Hepatocyte (in vitro differentiated cells): Measurements from ENCODE around the gene EIF4E1B. TPM values are rescaled to one million over a fixed set of nuclear protein-coding genes. Genes with fewer than 3 reads are reported as not detected.

Experiments
- DNase-seq: peaks from one replicate; pipeline ENCODE4 v3.0.0-alpha.2; 2016; ENCODE audit warnings: low spot score
- H2AFZ ChIP-seq: fragments of 200-600 bp; sonication (generic); 2 replicates; pipeline ENCODE4 v1.6.0; 2016; ENCODE audit warnings: antibody characterized with exemption, mild to moderate bottlenecking
- H3K27ac ChIP-seq: fragments of 200-600 bp; sonication (generic); 2 replicates; pipeline ENCODE4 v1.5.1; 2016; ENCODE audit warnings: mild to moderate bottlenecking
- H3K27me3 ChIP-seq: fragments of 200-600 bp; sonication (generic); 2 replicates; pipeline ENCODE4 v1.6.1; 2016
- H3K36me3 ChIP-seq: fragments of 200-600 bp; sonication (generic); replicated peaks from 2 replicates; pipeline ENCODE4 v1.5.1; 2016; ENCODE audit warnings: low read depth; ENCODE audit not compliant: insufficient read depth
- H3K4me1 ChIP-seq: fragments of 200-600 bp; sonication (generic); 2 replicates; pipeline ENCODE4 v1.5.1; 2016; ENCODE audit warnings: mild to moderate bottlenecking, moderate library complexity; ENCODE audit not compliant: insufficient read depth
- H3K4me2 ChIP-seq: fragments of 200-600 bp; sonication (generic); 2 replicates; pipeline ENCODE4 v1.6.0; 2016
- H3K4me3 ChIP-seq: fragments of 200-600 bp; sonication (generic); 2 replicates; pipeline ENCODE4 v1.5.1; 2016; ENCODE audit warnings: mild to moderate bottlenecking
- H3K79me2 ChIP-seq: fragments of 200-600 bp; sonication (generic); 2 replicates; pipeline ENCODE4 v1.6.0; 2017; ENCODE audit warnings: mild to moderate bottlenecking
- H3K9me2 ChIP-seq: fragments of 200-600 bp; sonication (generic); replicated peaks from 2 replicates; pipeline ENCODE4 v1.6.0; 2017; ENCODE audit warnings: mild to moderate bottlenecking; ENCODE audit not compliant: insufficient read depth
- H3K9me3 ChIP-seq: fragments of 200-600 bp; sonication (generic); 2 replicates; pipeline ENCODE4 v1.5.1; 2016; ENCODE audit warnings: low read depth, mild to moderate bottlenecking
- H4K20me1 ChIP-seq: fragments of 200-600 bp; sonication (generic); 2 replicates; pipeline ENCODE4 v1.6.0; 2016; ENCODE audit warnings: mild to moderate bottlenecking; ENCODE audit not compliant: insufficient read depth, poor library complexity, severe bottlenecking
- CTCF ChIP-seq: fragments of 200-600 bp; sonication (generic); IDR thresholded peaks from 2 replicates; pipeline ENCODE4 v1.5.1; 2016; ENCODE audit warnings: antibody characterized with exemption, mild to moderate bottlenecking; ENCODE audit not compliant: poor library complexity
- EZH2 ChIP-seq: fragments of 200-600 bp; sonication (generic); IDR thresholded peaks from 2 replicates; pipeline ENCODE4 v1.6.1; 2016; ENCODE audit warnings: antibody characterized with exemption, mild to moderate bottlenecking, borderline replicate concordance
- EZH2phosphoT487 ChIP-seq: fragments of 200-600 bp; sonication (generic); IDR thresholded peaks from one replicate; pipeline ENCODE4 v1.6.1; 2018; ENCODE audit warnings: antibody characterized with exemption, mild to moderate bottlenecking, low read depth, moderate library complexity; ENCODE audit not compliant: unreplicated experiment, severe bottlenecking
- WGBS: methylation state at CpG from one replicate; pipeline ENCODE4 v1.1.6; 2016; ENCODE audit warnings: low lambda C conversion rate; ENCODE audit errors: missing lambda C conversion rate; 5-methylcytosine and 5-hydroxymethylcytosine counted together
- polyA plus RNA-seq: library from polyadenylated mRNA; unstranded; fragments of >200 nt; fragmentation: Nextera tagmentation; extraction: Ambion mirVana; gene quantifications from 2 replicates; pipeline ENCODE4 v1.2.1, GENCODE V29; 2016
- total RNA-seq: library from RNA; depleted of rRNA; stranded (reverse); fragments of >200 nt; gene quantifications from 2 replicates; pipeline ENCODE4 v1.2.3, GENCODE V29; 2014

The EIF4E1B gene
- total and polyA plus RNA-seq, 2 experiments from 2014 or later, result not detected

GRCh38 chr5:176678584-176678983 is 48.1 kb downstream of the EIF4E1B start:
- Histone ChIP-seq H3K4me3 (no peak overlapping the region), H3K4me1 (no peaks in the 10 kb centered on the region), H3K36me3 (no peaks in the 10 kb centered on the region), H3K4me2 (no peak overlapping the region), H2AFZ (no peak overlapping the region), H3K27ac (no peak overlapping the region), H3K27me3 (peaks cover 39% of the 10 kb centered on the region), H3K9me3 (no peaks in the 10 kb centered on the region), H3K79me2 (no peaks in the 10 kb centered on the region), H3K9me2 (no peaks in the 10 kb centered on the region), H4K20me1 (no peaks in the 10 kb centered on the region)
- DNase-seq, result no peak
- 91% methylated on average over 5 of the region's 5 CpGs for WGBS
- TF ChIP-seq EZH2phosphoT487, result no peak
- TF ChIP-seq CTCF, result no peak
- no peak for TF ChIP-seq EZH2

- Histone ChIP-seq H3K27ac (no peak overlapping the region), H3K27me3 (peaks cover 47% of the 10 kb centered on the region), H3K9me3 (no peaks in the 10 kb centered on the region), H3K4me3 (no peak overlapping the region), H3K9me2 (no peaks in the 10 kb centered on the region), H4K20me1 (no peaks in the 10 kb centered on the region), H3K79me2 (no peaks in the 10 kb centered on the region), H3K4me2 (peak overlapping the region; percentile 44), H2AFZ (no peak overlapping the region), H3K4me1 (no peaks in the 10 kb centered on the region), H3K36me3 (no peaks in the 10 kb centered on the region)
- no peak for DNase-seq
- TF ChIP-seq EZH2phosphoT487 (no peak), CTCF (no peak), EZH2 (no peak)
- WGBS, result 76% methylated on average over 20 of the region's 31 CpGs
Measured at GRCh38 chr5:176679365-176680225, 49.1 kb downstream of the EIF4E1B start.

GRCh38 chr5:176680226-176680563 is 49.7 kb downstream of the EIF4E1B start:
- TF ChIP-seq EZH2phosphoT487 (no peak), CTCF (no peak), EZH2 (no peak)
- no peak for DNase-seq
- H3K27ac ChIP-seq, result no peak overlapping the region
- H3K79me2 ChIP-seq, result no peaks in the 10 kb centered on the region
- H3K36me3 ChIP-seq, result no peaks in the 10 kb centered on the region
- no peaks in the 10 kb centered on the region for H3K9me3 ChIP-seq
- peak overlapping the region; percentile 44 for H3K4me2 ChIP-seq
- WGBS, result 36% methylated on average over 30 of the region's 33 CpGs
- H3K9me2 ChIP-seq, result no peaks in the 10 kb centered on the region
- H3K27me3 ChIP-seq, result peaks cover 47% of the 10 kb centered on the region
- H4K20me1 ChIP-seq, result no peaks in the 10 kb centered on the region
- no peak overlapping the region for H3K4me3 ChIP-seq
- no peaks in the 10 kb centered on the region for H3K4me1 ChIP-seq
- no peak overlapping the region for H2AFZ ChIP-seq
